HepG2 (cell line): Measurements from ENCODE around the gene PALM. TPM values are rescaled to one million over a fixed set of nuclear protein-coding genes. Genes with fewer than 3 reads are reported as not detected.

Source experiments
- CHD4 ChIP-seq: fragments of 200-600 bp; sonication (generic); IDR thresholded peaks from 2 replicates; pipeline ENCODE4 v1.7.0; 2017; ENCODE audit warnings: mild to moderate bottlenecking, low read length, borderline replicate concordance
- GATAD2A ChIP-seq: IDR thresholded peaks from 2 replicates; pipeline ENCODE4 v1.6.1; 2016
- PRDM4 ChIP-seq: sonication (generic); formaldehyde crosslinking; IDR thresholded peaks from 2 replicates; pipeline ENCODE4 v1.9.0; 2021; ENCODE audit warnings: missing genetic modification reagents, borderline replicate concordance
- RFXANK ChIP-seq: IDR thresholded peaks from 2 replicates; pipeline ENCODE4 v1.6.1; 2016
- SMAD1 ChIP-seq: sonication (generic); formaldehyde crosslinking; IDR thresholded peaks from 2 replicates; pipeline ENCODE4 v1.4.0; 2020; ENCODE audit warnings: missing genetic modification reagents, low read depth, mild to moderate bottlenecking, borderline replicate concordance
- SOX6 ChIP-seq, 2 experiments: fragments of 450-650 bp in 1 of 2; sonication (generic) in 1 of 2; formaldehyde crosslinking in 1 of 2; IDR thresholded peaks; 2 replicates each; pipeline versions ENCODE4 v1.4.0 to v1.6.1; 2017 to 2020; ENCODE audit warnings: antibody characterized with exemption in 1 of 2, mild to moderate bottlenecking in 1 of 2, missing genetic modification reagents in 1 of 2
- TP53 ChIP-seq: sonication (generic); formaldehyde crosslinking; conservative IDR thresholded peaks from 2 replicates; pipeline ENCODE4 v1.4.0; 2020; ENCODE audit warnings: missing genetic modification reagents
- ZBTB44 ChIP-seq: sonication (generic); formaldehyde crosslinking; IDR thresholded peaks from 2 replicates; pipeline ENCODE4 v1.4.0; 2020; ENCODE audit warnings: missing genetic modification reagents
- ZMYM2 ChIP-seq: sonication (generic); formaldehyde crosslinking; IDR thresholded peaks from 2 replicates; pipeline ENCODE4 v1.8.0; 2022; ENCODE audit warnings: mild to moderate bottlenecking, missing genetic modification reagents
- ZNF383 ChIP-seq: sonication (generic); formaldehyde crosslinking; IDR thresholded peaks from 2 replicates; pipeline ENCODE4 v1.4.0; 2020; ENCODE audit warnings: missing genetic modification reagents, mild to moderate bottlenecking, borderline replicate concordance
- ZNF572 ChIP-seq: sonication (generic); formaldehyde crosslinking; IDR thresholded peaks from 2 replicates; pipeline ENCODE4 v1.5.1; 2020; ENCODE audit warnings: mild to moderate bottlenecking, missing genetic modification reagents
- ZNF672 ChIP-seq: sonication (generic); formaldehyde crosslinking; IDR thresholded peaks from 2 replicates; pipeline ENCODE4 v1.8.1; 2022; ENCODE audit warnings: missing genetic modification reagents
- ZNF75D ChIP-seq: sonication (generic); formaldehyde crosslinking; IDR thresholded peaks from 2 replicates; pipeline ENCODE4 v1.8.1; 2023; ENCODE audit warnings: missing genetic modification reagents, mild to moderate bottlenecking, borderline replicate concordance
- ZNF780A ChIP-seq: sonication (generic); formaldehyde crosslinking; IDR thresholded peaks from 2 replicates; pipeline ENCODE4 v1.8.0; 2022; ENCODE audit warnings: mild to moderate bottlenecking, missing genetic modification reagents, moderate library complexity
- ZNF83 ChIP-seq: sonication (generic); formaldehyde crosslinking; IDR thresholded peaks from 2 replicates; pipeline ENCODE4 v1.4.0; 2020; ENCODE audit warnings: missing genetic modification reagents, mild to moderate bottlenecking, borderline replicate concordance
- polyA plus RNA-seq, 8 experiments: library from polyadenylated mRNA; depleted of rRNA in 3 of 8; stranded (reverse) in 7 of 8; unstranded in 1 of 8; fragments of >200 nt; fragmentation: Illumina TruSeq in 4 of 8; extraction: Trizol in 4 of 8; gene quantifications; 2 replicates each; pipeline versions ENCODE4 v1.2.1 to v1.2.3, GENCODE V29; 2011 to 2016; ENCODE audit warnings: low read depth in 4 of 8, missing spikeins in 1 of 8, mixed read lengths in 1 of 8; ENCODE audit not compliant: insufficient read depth in 1 of 8
- total RNA-seq, 5 experiments: library from RNA; depleted of rRNA; stranded (reverse); fragments of >200 nt; fragmentation: Illumina TruSeq; extraction: Trizol; gene quantifications; 2 replicates each; pipeline ENCODE4 v1.2.3, GENCODE V29; 2016; ENCODE audit warnings: low read depth in 1 of 5
- TF ChIP-seq, protein P1 (sequence below): sonication (generic); formaldehyde crosslinking; IDR thresholded peaks from 2 replicates; pipeline ENCODE4 v1.4.0; 2020; ENCODE audit warnings: mild to moderate bottlenecking, missing genetic modification reagents
- TF ChIP-seq, protein P2 (sequence below): sonication (generic); formaldehyde crosslinking; IDR thresholded peaks from 2 replicates; pipeline ENCODE4 v1.4.0; 2020; ENCODE audit warnings: mild to moderate bottlenecking, missing genetic modification reagents, borderline replicate concordance
- TF ChIP-seq, protein P3 (sequence below): sonication (generic); formaldehyde crosslinking; IDR thresholded peaks from 2 replicates; pipeline ENCODE4 v1.8.1; 2023; ENCODE audit warnings: mild to moderate bottlenecking, inconsistent platforms, moderate library complexity, missing genetic modification reagents, borderline replicate concordance

The PALM gene
- total and polyA plus RNA-seq, 2 of the 13 experiments (the other 11 are each of a cell fraction or from before 2014, with no cell fraction given) = 4.0 to 9.7 TPM

DNA sequence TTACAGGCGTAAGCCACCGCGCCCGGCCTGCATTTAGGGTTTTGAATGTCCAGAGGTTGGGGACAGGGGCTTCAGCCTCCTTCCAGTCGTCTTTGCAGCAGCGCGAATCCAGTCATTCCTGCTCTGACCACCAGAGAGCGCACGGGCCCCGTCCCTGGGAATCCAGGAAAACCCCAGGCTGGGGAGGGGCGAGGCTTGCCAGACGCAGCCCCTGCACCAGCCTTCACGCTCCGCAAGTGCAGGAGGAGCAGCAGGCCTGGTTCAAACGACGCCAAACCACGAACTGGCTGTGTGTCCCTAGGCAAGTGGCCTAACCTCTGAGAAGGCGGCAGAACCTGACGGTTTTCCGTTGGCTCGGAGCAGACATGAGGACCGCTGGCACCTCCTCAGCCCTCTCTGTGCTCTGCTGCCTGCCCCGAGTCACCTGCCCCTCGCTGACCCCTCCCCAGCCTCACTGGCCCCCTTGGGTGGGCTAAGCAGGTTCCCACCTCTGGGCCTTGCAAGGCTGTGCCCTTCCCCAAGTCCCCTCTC, 43.8 kb upstream of the PALM start (continued):
- TF ChIP-seq, protein P1, sequence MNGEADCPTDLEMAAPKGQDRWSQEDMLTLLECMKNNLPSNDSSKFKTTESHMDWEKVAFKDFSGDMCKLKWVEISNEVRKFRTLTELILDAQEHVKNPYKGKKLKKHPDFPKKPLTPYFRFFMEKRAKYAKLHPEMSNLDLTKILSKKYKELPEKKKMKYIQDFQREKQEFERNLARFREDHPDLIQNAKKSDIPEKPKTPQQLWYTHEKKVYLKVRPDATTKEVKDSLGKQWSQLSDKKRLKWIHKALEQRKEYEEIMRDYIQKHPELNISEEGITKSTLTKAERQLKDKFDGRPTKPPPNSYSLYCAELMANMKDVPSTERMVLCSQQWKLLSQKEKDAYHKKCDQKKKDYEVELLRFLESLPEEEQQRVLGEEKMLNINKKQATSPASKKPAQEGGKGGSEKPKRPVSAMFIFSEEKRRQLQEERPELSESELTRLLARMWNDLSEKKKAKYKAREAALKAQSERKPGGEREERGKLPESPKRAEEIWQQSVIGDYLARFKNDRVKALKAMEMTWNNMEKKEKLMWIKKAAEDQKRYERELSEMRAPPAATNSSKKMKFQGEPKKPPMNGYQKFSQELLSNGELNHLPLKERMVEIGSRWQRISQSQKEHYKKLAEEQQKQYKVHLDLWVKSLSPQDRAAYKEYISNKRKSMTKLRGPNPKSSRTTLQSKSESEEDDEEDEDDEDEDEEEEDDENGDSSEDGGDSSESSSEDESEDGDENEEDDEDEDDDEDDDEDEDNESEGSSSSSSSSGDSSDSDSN (CRISPR knock-in tag) = peak; percentile 23
- no peak for TF ChIP-seq ZNF672
- TF ChIP-seq ZBTB44 (CRISPR knock-in tag) = 0 out of 2 replicates have a peak, but pooled peaks have one; percentile 36
- TF ChIP-seq, protein P2, sequence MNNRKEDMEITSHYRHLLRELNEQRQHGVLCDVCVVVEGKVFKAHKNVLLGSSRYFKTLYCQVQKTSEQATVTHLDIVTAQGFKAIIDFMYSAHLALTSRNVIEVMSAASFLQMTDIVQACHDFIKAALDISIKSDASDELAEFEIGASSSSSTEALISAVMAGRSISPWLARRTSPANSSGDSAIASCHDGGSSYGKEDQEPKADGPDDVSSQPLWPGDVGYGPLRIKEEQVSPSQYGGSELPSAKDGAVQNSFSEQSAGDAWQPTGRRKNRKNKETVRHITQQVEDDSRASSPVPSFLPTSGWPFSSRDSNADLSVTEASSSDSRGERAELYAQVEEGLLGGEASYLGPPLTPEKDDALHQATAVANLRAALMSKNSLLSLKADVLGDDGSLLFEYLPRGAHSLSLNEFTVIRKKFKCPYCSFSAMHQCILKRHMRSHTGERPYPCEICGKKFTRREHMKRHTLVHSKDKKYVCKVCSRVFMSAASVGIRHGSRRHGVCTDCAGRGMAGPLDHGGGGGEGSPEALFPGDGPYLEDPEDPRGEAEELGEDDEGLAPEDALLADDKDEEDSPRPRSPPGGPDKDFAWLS (CRISPR knock-in tag) = no peak
- no peak for TF ChIP-seq SOX6 (IDR thresholded peaks at IDR 0.05)
- TF ChIP-seq SOX6 (CRISPR knock-in tag; IDR thresholded peaks at IDR 0.05) = peak; percentile 50; the same call in 1 of the 2 replicates
- peak; percentile 95 for TF ChIP-seq ZNF83 (CRISPR knock-in tag)
- TF ChIP-seq ZNF572 = peak; percentile 97
- no peak for TF ChIP-seq ZNF780A (CRISPR knock-in tag)
- no peak for TF ChIP-seq TP53 (CRISPR knock-in tag)
- TF ChIP-seq ZNF75D (CRISPR knock-in tag) = no peak
- TF ChIP-seq, protein P3, sequence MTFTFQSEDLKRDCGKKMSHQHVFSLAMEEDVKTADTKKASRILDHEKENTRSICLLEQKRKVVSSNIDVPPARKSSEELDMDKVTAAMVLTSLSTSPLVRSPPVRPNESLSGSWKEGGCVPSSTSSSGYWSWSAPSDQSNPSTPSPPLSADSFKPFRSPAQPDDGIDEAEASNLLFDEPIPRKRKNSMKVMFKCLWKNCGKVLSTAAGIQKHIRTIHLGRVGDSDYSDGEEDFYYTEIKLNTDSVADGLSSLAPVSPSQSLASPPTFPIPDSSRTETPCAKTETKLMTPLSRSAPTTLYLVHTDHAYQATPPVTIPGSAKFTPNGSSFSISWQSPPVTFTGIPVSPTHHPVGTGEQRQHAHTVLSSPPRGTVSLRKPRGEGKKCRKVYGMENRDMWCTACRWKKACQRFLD (CRISPR knock-in tag) = no peak
- TF ChIP-seq GATAD2A (CRISPR knock-in tag) = peak; percentile 46; the same call in 1 of the 2 replicates
- TF ChIP-seq RFXANK = no peak
- no peak for TF ChIP-seq ZMYM2 (CRISPR knock-in tag)
- no peak for TF ChIP-seq PRDM4 (CRISPR knock-in tag)
- TF ChIP-seq CHD4 = no peak
- TF ChIP-seq ZNF383 = no peak
- TF ChIP-seq SMAD1 (CRISPR knock-in tag) = peak; percentile 69; the same call in 1 of the 2 replicates
